ENCODE data around the gene BNC2. TPM values are rescaled to one million over a fixed set of nuclear protein-coding genes. Genes with fewer than 3 reads are reported as not detected.
"Not testable (repeated sequence)": the region's sequence is repeated elsewhere in the genome, so short reads cannot be mapped to it uniquely, and the experiment has no call there.

Gene BNC2
- total and polyA plus RNA-seq, 2 donors: 1.8 to 3.9 TPM

- not testable (repeated sequence) for H3K27ac ChIP-seq (ENCODE audit: low read depth in 1 of 2, low read length in 1 of 2); H3K4me3 ChIP-seq (ENCODE audit: low read length in 2 of 2); H3K27me3 ChIP-seq (ENCODE audit: control insufficient read depth in 2 of 2, insufficient read depth in 1 of 2, low read length in 1 of 2); H3K36me3 ChIP-seq (ENCODE audit: control insufficient read depth in 2 of 2, insufficient read depth in 2 of 2, low read length in 1 of 2); DNase-seq (ENCODE audit: low read depth in 6 of 9, low spot score in 9 of 9); H3K4me1 ChIP-seq (ENCODE audit: control insufficient read depth in 2 of 2, insufficient read depth in 2 of 2, low read length in 2 of 2); H3K9me3 ChIP-seq (ENCODE audit: control insufficient read depth in 2 of 2, insufficient read depth in 1 of 2, low read length in 1 of 2)
- 97% methylated on average over 6 of the region's 6 CpGs for WGBS
Observed at GRCh38 chr9:16438831-16439230, 431.6 kb downstream of the BNC2 start.

DNA sequence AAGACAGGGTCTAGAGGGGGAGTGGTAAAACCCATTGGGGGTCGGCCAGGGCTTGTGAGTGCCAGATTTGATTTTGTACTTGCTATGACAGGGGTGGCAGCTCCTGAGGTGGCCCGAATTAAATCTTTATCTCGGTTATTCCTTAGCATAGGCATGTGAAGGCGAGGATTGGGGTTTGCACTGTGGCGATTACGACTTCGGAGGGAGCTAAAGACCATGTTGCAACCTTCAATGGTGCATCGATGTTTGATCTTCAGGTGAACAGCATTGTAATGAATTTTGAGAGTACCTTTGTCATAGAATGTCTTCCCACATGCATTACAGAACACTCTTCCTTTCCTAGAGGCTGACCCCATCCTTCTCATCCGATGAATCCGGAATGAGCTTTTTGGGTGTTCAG lies 433.9 kb downstream of the BNC2 start:
- Histone ChIP-seq H3K9me3 (ENCODE audit: control insufficient read depth in 2 of 2, insufficient read depth in 1 of 2, low read length in 1 of 2) (no peaks in the 10 kb centered on the region), H3K36me3 (ENCODE audit: control insufficient read depth in 2 of 2, insufficient read depth in 2 of 2, low read length in 1 of 2) (no peaks in the 10 kb centered on the region), H3K27ac (ENCODE audit: low read depth in 1 of 2, low read length in 1 of 2) (no peak overlapping the region), H3K4me1 (ENCODE audit: control insufficient read depth in 2 of 2, insufficient read depth in 2 of 2, low read length in 2 of 2) (no peaks in the 10 kb centered on the region), H3K4me3 (ENCODE audit: low read length in 2 of 2) (no peak overlapping the region), H3K27me3 (ENCODE audit: control insufficient read depth in 2 of 2, insufficient read depth in 1 of 2, low read length in 1 of 2) (no peaks in the 10 kb centered on the region)
- no peak for DNase-seq (ENCODE audit: low read depth in 6 of 9, low spot score in 9 of 9)
- WGBS: 97% methylated on average over 10 of the region's 10 CpGs

- no peaks in the 10 kb centered on the region for H3K27me3 ChIP-seq (ENCODE audit: control insufficient read depth in 2 of 2, insufficient read depth in 1 of 2, low read length in 1 of 2)
- WGBS: 93% methylated on average over 6 of the region's 6 CpGs
- DNase-seq (ENCODE audit: low read depth in 6 of 9, low spot score in 9 of 9): no peak
- H3K36me3 ChIP-seq (ENCODE audit: control insufficient read depth in 2 of 2, insufficient read depth in 2 of 2, low read length in 1 of 2): no peaks in the 10 kb centered on the region
- no peak overlapping the region for H3K27ac ChIP-seq (ENCODE audit: low read depth in 1 of 2, low read length in 1 of 2)
- no peak overlapping the region for H3K4me3 ChIP-seq (ENCODE audit: low read length in 2 of 2)
- no peaks in the 10 kb centered on the region for H3K9me3 ChIP-seq (ENCODE audit: control insufficient read depth in 2 of 2, insufficient read depth in 1 of 2, low read length in 1 of 2)
- H3K4me1 ChIP-seq (ENCODE audit: control insufficient read depth in 2 of 2, insufficient read depth in 2 of 2, low read length in 2 of 2): no peaks in the 10 kb centered on the region
Observed at GRCh38 chr9:16434526-16434925, 435.9 kb downstream of the BNC2 start.

DNA sequence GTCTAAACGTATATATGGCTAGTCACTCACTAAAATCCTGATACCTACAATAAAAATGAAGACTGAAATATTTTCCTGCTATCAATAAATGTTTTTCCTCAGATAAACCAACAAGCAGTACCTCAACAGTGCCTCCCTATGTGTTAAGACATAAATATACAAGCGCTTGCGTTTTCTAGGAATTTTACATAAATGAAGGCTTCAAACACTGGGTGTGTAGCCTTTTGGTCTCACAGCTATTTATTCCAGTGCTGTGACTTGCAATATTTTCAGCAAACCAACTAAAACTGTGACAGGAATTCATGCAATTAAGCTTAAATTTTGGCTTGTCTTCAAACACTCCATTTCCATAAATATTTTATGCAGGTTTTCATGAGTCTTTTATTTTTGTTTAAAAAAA lies 437.0 kb downstream of the BNC2 start:
- Histone ChIP-seq H3K27ac (ENCODE audit: low read depth in 1 of 2, low read length in 1 of 2) (no peak overlapping the region), H3K36me3 (ENCODE audit: control insufficient read depth in 2 of 2, insufficient read depth in 2 of 2, low read length in 1 of 2) (no peaks in the 10 kb centered on the region), H3K9me3 (ENCODE audit: control insufficient read depth in 2 of 2, insufficient read depth in 1 of 2, low read length in 1 of 2) (no peaks in the 10 kb centered on the region), H3K4me1 (ENCODE audit: control insufficient read depth in 2 of 2, insufficient read depth in 2 of 2, low read length in 2 of 2) (no peaks in the 10 kb centered on the region), H3K4me3 (ENCODE audit: low read length in 2 of 2) (no peak overlapping the region), H3K27me3 (ENCODE audit: control insufficient read depth in 2 of 2, insufficient read depth in 1 of 2, low read length in 1 of 2) (no peaks in the 10 kb centered on the region)
- DNase-seq (ENCODE audit: low read depth in 6 of 9, low spot score in 9 of 9): no peak
- WGBS: 98% methylated on average over 3 of the region's 3 CpGs

GRCh38 chr9:16431666-16432392 lies 438.6 kb downstream of the BNC2 start:
- H3K36me3 ChIP-seq (ENCODE audit: control insufficient read depth in 2 of 2, insufficient read depth in 2 of 2, low read length in 1 of 2): no peaks in the 10 kb centered on the region
- H3K4me3 ChIP-seq (ENCODE audit: low read length in 2 of 2): no peak overlapping the region
- H3K9me3 ChIP-seq (ENCODE audit: control insufficient read depth in 2 of 2, insufficient read depth in 1 of 2, low read length in 1 of 2): no peaks in the 10 kb centered on the region
- H3K4me1 ChIP-seq (ENCODE audit: control insufficient read depth in 2 of 2, insufficient read depth in 2 of 2, low read length in 2 of 2): no peaks in the 10 kb centered on the region
- H3K27me3 ChIP-seq (ENCODE audit: control insufficient read depth in 2 of 2, insufficient read depth in 1 of 2, low read length in 1 of 2): no peaks in the 10 kb centered on the region
- no peak overlapping the region for H3K27ac ChIP-seq (ENCODE audit: low read depth in 1 of 2, low read length in 1 of 2)
- DNase-seq (ENCODE audit: low read depth in 6 of 9, low spot score in 9 of 9): no peak
- WGBS: 91% methylated on average over 3 of the region's 3 CpGs

DNA sequence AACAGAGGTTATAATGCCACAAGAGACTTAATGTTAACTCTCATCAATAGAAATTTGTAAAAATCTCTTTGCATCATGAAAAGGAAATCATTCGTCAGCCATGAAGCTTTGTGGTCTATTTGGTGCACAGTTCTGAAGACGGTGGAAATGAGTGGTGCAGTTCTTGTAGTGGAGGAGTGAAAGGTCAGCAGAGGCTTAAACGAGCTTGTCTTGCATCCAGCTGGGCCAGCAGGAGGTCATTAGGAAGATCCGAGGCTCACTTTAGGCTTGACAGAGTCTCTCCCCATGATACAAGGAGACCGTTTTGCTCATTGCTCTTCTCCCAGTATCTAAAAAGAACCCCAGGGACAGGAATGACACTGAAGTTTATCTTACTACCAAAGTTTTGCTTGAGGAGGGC lies 440.8 kb downstream of the BNC2 start:
- no peaks in the 10 kb centered on the region for H3K9me3 ChIP-seq (ENCODE audit: control insufficient read depth in 2 of 2, insufficient read depth in 1 of 2, low read length in 1 of 2)
- no peaks in the 10 kb centered on the region for H3K36me3 ChIP-seq (ENCODE audit: control insufficient read depth in 2 of 2, insufficient read depth in 2 of 2, low read length in 1 of 2)
- no peak overlapping the region for H3K4me3 ChIP-seq (ENCODE audit: low read length in 2 of 2)
- no peak for DNase-seq (ENCODE audit: low read depth in 6 of 9, low spot score in 9 of 9)
- H3K27ac ChIP-seq (ENCODE audit: low read depth in 1 of 2, low read length in 1 of 2): no peak overlapping the region
- H3K4me1 ChIP-seq (ENCODE audit: control insufficient read depth in 2 of 2, insufficient read depth in 2 of 2, low read length in 2 of 2): no peaks in the 10 kb centered on the region
- H3K27me3 ChIP-seq (ENCODE audit: control insufficient read depth in 2 of 2, insufficient read depth in 1 of 2, low read length in 1 of 2): no peaks in the 10 kb centered on the region
- 55% methylated on average over 5 of the region's 5 CpGs for WGBS

- WGBS: 97% methylated on average over 6 of the region's 6 CpGs
- Histone ChIP-seq H3K4me1 (ENCODE audit: control insufficient read depth in 2 of 2, insufficient read depth in 2 of 2, low read length in 2 of 2) (no peaks in the 10 kb centered on the region), H3K27me3 (ENCODE audit: control insufficient read depth in 2 of 2, insufficient read depth in 1 of 2, low read length in 1 of 2) (no peaks in the 10 kb centered on the region), H3K9me3 (ENCODE audit: control insufficient read depth in 2 of 2, insufficient read depth in 1 of 2, low read length in 1 of 2) (no peaks in the 10 kb centered on the region), H3K27ac (ENCODE audit: low read depth in 1 of 2, low read length in 1 of 2) (no peak overlapping the region), H3K4me3 (ENCODE audit: low read length in 2 of 2) (no peak overlapping the region), H3K36me3 (ENCODE audit: control insufficient read depth in 2 of 2, insufficient read depth in 2 of 2, low read length in 1 of 2) (no peaks in the 10 kb centered on the region)
- DNase-seq (ENCODE audit: low read depth in 6 of 9, low spot score in 9 of 9): no peak
Observed at GRCh38 chr9:16427873-16428427, 442.5 kb downstream of the BNC2 start.

GRCh38 chr9:16426716-16427115 lies 443.8 kb downstream of the BNC2 start:
- Histone ChIP-seq H3K4me1 (ENCODE audit: control insufficient read depth in 2 of 2, insufficient read depth in 2 of 2, low read length in 2 of 2) (peaks cover 0 to 2% of the 10 kb centered on the region in 2 donors), H3K4me3 (ENCODE audit: low read length in 2 of 2) (no peak overlapping the region), H3K36me3 (ENCODE audit: control insufficient read depth in 2 of 2, insufficient read depth in 2 of 2, low read length in 1 of 2) (no peaks in the 10 kb centered on the region), H3K27ac (ENCODE audit: low read depth in 1 of 2, low read length in 1 of 2) (no peak overlapping the region), H3K27me3 (ENCODE audit: control insufficient read depth in 2 of 2, insufficient read depth in 1 of 2, low read length in 1 of 2) (no peaks in the 10 kb centered on the region), H3K9me3 (ENCODE audit: control insufficient read depth in 2 of 2, insufficient read depth in 1 of 2, low read length in 1 of 2) (no peaks in the 10 kb centered on the region)
- no peak for DNase-seq (ENCODE audit: low read depth in 6 of 9, low spot score in 9 of 9)
- 91% methylated on average over 2 of the region's 2 CpGs for WGBS

DNA sequence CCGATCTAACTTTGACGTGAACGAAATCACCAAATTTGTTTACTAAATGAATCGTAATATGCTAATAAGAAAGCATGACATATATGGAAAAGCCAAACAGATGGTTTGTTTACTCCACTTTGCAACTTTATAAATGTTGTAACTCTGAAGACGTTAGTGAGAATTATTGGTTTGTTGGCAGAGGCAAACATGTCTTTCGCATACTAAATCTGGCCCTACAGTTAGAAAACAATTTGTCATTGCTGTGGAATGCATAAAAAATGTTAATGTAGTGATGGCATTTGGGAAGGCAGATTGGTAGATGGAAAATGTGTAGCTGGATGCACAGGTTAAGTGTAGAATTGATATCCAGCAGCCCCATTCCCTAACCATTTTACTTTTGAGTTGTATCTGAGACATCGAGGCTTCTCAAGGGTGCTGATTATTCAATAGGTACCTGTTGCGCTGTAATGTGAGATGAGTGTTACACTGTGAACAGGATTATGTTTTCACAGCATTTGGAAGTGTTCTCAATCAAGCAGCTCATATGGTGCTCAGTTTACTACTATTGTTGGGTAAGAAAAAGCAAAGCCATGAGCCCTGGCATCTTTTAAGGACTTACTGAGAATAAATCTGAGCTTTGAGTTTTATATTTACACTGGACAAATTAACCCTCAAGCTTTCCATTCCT lies 444.8 kb downstream of the BNC2 start:
- H3K27me3 ChIP-seq (ENCODE audit: control insufficient read depth in 2 of 2, insufficient read depth in 1 of 2, low read length in 1 of 2): no peaks in the 10 kb centered on the region
- no peaks in the 10 kb centered on the region for H3K9me3 ChIP-seq (ENCODE audit: control insufficient read depth in 2 of 2, insufficient read depth in 1 of 2, low read length in 1 of 2)
- no peak for DNase-seq (ENCODE audit: low read depth in 6 of 9, low spot score in 9 of 9)
- H3K4me1 ChIP-seq (ENCODE audit: control insufficient read depth in 2 of 2, insufficient read depth in 2 of 2, low read length in 2 of 2): peaks cover 0 to 3% of the 10 kb centered on the region in 2 donors
- WGBS: 90% methylated on average over 8 of the region's 8 CpGs
- no peaks in the 10 kb centered on the region for H3K36me3 ChIP-seq (ENCODE audit: control insufficient read depth in 2 of 2, insufficient read depth in 2 of 2, low read length in 1 of 2)
- no peak overlapping the region for H3K4me3 ChIP-seq (ENCODE audit: low read length in 2 of 2)
- H3K27ac ChIP-seq (ENCODE audit: low read depth in 1 of 2, low read length in 1 of 2): no peak overlapping the region

Measured in thymus (tissue), 11 donors.